C4-2B (cell line): ENCODE results near the gene ARF3.

ENCODE experiments used
- H3K27ac ChIP-seq: fragments of 450-650 bp; 2 replicates; pipeline ENCODE4 v1.5.1; 2017
- ZFX ChIP-seq: fragments of 450-650 bp; IDR thresholded peaks from 2 replicates; pipeline ENCODE4 v1.6.1; 2017
- TF ChIP-seq, protein P1 (sequence below): fragments of 450-650 bp; conservative IDR thresholded peaks from 2 replicates; pipeline ENCODE4 v1.5.1; 2017; ENCODE audit warnings: mild to moderate bottlenecking

ARF3 gene

DNA sequence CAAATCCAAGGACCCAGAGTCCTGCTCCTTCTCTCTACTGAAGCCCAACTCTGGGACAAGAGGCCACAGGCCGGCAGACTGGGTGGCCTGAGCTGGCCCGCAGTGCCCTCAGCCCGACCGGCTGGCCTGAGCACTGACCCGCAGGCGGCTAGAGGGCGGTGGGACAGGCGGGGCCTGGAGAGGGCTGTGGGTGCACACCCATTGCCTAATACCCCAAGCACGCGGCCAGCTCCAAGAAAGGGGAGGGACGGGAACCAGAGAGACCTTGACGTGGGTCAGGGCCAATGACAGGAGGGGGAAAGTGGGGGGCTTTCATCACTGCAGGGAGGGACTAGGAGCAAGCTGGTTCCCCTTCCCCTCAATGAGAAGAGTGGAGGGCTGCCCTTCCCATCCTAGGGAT lies 16.2 kb upstream of the ARF3 start:
- TF ChIP-seq, protein P1, sequence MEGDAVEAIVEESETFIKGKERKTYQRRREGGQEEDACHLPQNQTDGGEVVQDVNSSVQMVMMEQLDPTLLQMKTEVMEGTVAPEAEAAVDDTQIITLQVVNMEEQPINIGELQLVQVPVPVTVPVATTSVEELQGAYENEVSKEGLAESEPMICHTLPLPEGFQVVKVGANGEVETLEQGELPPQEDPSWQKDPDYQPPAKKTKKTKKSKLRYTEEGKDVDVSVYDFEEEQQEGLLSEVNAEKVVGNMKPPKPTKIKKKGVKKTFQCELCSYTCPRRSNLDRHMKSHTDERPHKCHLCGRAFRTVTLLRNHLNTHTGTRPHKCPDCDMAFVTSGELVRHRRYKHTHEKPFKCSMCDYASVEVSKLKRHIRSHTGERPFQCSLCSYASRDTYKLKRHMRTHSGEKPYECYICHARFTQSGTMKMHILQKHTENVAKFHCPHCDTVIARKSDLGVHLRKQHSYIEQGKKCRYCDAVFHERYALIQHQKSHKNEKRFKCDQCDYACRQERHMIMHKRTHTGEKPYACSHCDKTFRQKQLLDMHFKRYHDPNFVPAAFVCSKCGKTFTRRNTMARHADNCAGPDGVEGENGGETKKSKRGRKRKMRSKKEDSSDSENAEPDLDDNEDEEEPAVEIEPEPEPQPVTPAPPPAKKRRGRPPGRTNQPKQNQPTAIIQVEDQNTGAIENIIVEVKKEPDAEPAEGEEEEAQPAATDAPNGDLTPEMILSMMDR, result no peak
- TF ChIP-seq ZFX, result no peak
- H3K27ac ChIP-seq, result no peak overlapping the region

DNA sequence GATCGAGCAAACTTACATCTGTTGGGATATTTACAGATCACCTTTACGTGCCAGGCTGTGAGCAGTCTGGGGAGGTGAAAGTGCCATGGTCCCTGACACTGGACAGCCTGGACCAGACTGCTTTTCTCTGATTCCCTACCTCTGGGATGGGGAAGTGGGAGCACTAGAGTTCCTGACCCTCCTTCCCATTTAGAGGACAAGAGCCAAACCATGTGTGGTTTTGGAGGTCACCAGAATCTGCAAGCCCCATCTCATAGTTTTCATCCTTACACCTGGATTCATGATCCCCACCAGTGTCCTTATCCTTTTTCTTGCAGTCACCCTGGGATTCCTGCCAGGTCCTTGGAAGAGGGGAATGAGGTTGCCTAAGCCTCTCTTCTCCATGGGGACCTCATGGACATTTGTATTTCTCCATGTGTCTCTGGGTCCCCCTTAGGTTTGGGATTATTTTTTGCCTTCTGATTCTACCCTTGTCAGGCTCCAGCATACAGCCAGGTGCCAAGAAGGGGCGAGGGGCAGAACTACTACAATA lies 15.7 kb upstream of the ARF3 start:
- TF ChIP-seq, protein P1, result no peak
- no peak for TF ChIP-seq ZFX
- no peak overlapping the region for H3K27ac ChIP-seq

DNA sequence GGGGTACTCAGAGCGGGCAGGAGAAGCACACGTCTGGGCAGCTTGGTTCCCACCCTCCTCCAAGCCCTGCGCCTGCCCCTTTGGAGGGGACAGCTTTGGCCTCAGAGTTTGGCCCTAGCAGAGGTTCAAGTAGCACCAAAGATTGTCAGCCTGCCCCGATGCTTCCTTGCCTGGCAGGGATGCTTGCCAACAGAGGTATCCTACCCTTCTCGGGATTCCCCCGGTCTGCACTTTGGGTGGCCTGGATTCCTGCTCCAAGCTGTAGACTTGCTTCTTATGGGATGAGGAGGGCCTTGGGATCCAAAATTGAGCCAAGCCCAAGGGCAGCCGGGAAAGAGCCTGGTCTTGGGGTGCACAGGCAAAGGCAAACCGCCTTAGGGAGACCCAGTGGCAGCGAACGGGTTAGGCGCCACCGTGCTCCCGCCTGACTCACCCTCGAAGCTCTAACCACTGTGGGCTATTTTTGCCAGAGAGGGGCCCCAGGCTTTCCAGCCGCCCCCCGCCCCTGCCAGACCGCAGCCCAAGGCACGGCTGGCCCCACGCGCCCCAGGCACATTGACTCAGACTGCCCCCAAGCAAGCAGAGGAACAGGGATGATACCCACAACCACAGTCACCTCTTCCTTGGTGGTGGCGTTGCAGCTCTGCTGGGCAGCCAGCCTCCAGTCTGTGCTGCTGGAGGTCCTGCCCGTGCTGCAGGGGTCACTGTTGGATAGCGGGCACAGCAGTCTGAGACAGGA lies 15.1 kb upstream of the ARF3 start:
- no peak overlapping the region for H3K27ac ChIP-seq
- TF ChIP-seq, protein P1, result no peak
- no peak for TF ChIP-seq ZFX

DNA sequence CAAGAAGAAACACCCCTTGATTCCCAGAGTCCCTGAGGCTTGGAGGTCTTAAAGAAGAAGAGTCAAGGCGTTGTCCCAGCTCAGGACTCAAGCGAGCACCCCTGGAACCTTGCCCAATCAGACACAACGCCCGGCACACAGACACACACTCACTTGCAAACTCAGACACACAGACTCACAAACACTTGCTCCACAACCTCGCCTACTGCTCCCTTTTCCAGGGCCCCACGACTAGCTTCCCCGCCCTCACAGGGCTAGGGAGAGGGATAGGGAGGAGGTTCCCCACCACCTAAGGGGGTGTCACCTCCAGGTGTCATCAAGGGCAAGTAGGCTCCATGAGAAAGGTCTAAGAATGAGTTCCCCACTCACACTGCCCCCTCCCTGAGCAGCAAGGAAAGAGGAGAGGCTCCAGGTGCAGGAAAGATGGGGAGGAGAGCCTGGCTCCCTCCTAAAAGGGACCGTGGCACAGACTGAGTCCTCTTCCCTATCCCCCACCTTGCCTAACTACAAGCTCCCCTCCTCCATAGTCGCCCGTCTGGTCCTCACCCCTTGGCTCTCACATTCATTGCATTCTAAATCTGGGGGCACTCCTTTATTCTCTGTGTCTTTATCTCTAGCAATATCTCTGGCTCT lies 13.5 kb upstream of the ARF3 start:
- TF ChIP-seq, protein P1, result no peak
- peak overlapping the region; percentile 64 for H3K27ac ChIP-seq

DNA sequence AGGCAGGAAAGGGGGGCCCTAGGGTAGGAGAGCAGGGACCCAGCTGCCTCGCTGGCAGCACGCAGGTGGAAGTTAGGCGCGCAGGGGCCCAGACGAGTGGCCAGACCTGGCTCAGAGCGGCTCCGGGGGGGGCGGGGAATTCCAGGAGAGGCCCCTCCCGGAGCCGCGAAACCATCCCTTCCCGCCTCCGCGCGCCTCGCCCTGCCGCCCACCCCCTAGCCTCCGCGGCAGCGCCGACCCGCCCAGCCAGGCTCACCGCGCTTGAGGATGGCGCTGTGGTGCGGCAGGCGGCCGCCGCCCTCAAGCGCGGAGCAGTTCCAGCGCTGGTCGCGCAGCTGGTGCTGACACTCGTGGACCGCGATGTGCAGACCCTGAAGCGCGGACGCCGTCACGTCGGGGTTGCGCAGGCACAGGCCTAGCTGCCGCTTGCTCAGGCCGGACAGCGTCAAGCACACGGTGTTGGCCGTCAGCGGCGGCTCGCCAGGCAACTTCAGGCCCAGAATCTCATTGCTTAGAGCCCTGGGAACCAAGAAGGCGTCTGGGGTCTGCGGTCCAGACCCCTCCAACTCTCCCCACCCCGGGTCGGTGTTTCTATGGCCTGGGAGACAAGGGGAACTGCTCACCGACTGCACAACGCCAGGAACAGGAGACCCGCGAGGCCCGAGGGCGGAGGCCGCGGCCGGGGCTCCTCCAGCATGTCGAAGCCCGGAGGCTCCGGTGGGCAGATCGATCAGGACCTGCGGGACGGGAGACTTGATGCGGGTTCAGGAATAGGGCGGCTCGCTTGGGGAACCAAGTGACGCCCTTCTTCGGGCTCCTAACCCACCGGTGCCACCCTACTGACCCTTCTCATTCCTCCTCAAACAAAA lies 12.8 kb upstream of the ARF3 start:
- H3K27ac ChIP-seq, result no peak overlapping the region
- TF ChIP-seq, protein P1, result no peak
- TF ChIP-seq ZFX, result no peak

DNA sequence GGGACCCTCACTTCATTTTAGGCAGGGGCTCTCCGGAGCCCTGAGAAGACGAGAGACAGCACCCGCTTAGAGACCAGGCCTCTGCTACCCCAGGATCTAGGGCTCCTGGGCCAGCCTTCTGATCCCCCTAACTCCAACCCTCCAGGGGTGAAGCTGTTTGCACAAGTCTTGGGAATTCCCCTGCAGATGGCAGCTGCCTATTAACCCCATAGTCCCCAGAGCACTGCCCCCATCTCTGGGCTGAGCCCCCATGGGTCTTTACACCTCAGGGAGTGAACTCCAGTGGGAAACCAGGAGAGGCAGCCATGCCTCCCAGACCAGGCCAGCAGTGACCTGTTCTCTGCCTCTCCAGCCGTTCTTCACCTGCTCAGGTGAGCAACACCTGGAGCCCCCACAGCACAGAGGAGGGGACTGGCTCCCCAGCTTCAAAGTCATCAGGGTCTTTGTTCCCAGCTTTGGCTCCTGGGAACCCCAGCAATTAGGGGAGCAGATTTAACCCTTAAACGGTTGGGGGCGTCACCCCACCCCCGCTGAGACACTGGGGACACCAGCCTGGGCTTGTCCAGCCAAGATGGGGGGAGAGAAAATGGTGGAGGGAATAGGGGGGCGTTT lies 12.0 kb upstream of the ARF3 start:
- no peak for TF ChIP-seq ZFX
- TF ChIP-seq, protein P1, result no peak
- H3K27ac ChIP-seq, result no peak overlapping the region
